Right atrium auricular region (tissue), 2 donors: ENCODE results near the gene NAV2. TPM values are rescaled to one million over a fixed set of nuclear protein-coding genes. Genes with fewer than 3 reads are reported as not detected.
A peak's percentile ranks its signal among the peaks of the same experiment; 100 is the strongest.

Experiments used
- DNase-seq: peaks from one replicate; pipeline ENCODE4 v3.0.0-alpha.2; 2019; ENCODE audit warnings: low spot score
- H3K27ac ChIP-seq, 2 donors: fragments of 200-600 bp; sonication (generic); 1 replicate in 1 of 2; 2 replicates in 1 of 2; pipeline ENCODE4 v1.5.1; 2016 to 2019
- H3K27me3 ChIP-seq, 2 donors: fragments of 200-600 bp; sonication (generic); one replicate each; pipeline versions ENCODE4 v1.5.1 to v1.6.0; 2017 to 2019
- H3K36me3 ChIP-seq: fragments of 200-600 bp; sonication (generic); one replicate; pipeline ENCODE4 v1.5.1; 2016
- H3K4me1 ChIP-seq, 2 donors: fragments of 200-600 bp; sonication (generic); one replicate each; pipeline versions ENCODE4 v1.5.1 to v1.6.0; 2017 to 2019
- H3K4me3 ChIP-seq, 2 donors: fragments of 200-600 bp; sonication (generic); 1 replicate in 1 of 2; 2 replicates in 1 of 2; pipeline ENCODE4 v1.5.1; 2017 to 2019; ENCODE audit warnings: mild to moderate bottlenecking in 1 of 2, moderate library complexity in 1 of 2
- H3K9me3 ChIP-seq, 2 donors: fragments of 200-600 bp; sonication (generic); one replicate each; pipeline ENCODE4 v1.5.1; 2019
- CTCF ChIP-seq, 2 donors: fragments of 200-600 bp; sonication (generic); IDR thresholded peaks; one replicate each; pipeline ENCODE4 v1.5.1; 2019; ENCODE audit warnings: antibody characterized with exemption in 2 of 2
- total RNA-seq, 2 donors: library from RNA; depleted of rRNA; stranded (reverse); fragments of >200 nt; gene quantifications; one replicate each; pipeline ENCODE4 v1.1.0, GENCODE V29; 2016

NAV2 gene
- total RNA-seq, 2 donors from 2014 or later: 11.4 to 19.2 TPM

- Histone ChIP-seq H3K4me1 (peaks cover 0 to 57% of the 10 kb centered on the region in 2 donors), H3K27ac (no peak overlapping the region), H3K4me3 (no peak overlapping the region), H3K36me3 (no peaks in the 10 kb centered on the region), H3K9me3 (no peaks in the 10 kb centered on the region), H3K27me3 (no peaks in the 10 kb centered on the region)
- no peak for DNase-seq
- TF ChIP-seq CTCF (IDR thresholded peaks at IDR 0.05): no peak
These were observed 132.2 kb downstream of the NAV2 start for GRCh38 chr11:19844806-19845205.

DNA sequence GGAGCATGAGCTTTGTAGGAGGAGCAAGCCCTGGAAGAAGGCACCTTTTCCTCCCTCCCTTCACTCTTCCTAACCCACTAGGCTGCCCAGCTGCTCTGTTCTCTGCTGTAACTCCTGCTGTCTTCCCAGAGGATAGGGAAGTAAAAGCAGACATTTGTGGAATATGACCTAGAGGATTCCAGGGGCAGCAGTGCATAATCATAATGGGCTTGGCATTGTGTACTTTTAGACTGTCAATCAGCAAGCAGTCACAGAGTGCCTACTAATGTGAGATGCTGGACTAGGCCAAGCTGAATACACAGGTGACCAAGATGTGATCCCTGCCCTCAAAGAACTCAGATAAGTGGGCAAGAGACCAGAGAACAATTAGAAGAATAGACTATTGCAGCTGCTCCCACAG, 133.0 kb downstream of the NAV2 start:
- Histone ChIP-seq H3K9me3 (no peaks in the 10 kb centered on the region), H3K27me3 (no peaks in the 10 kb centered on the region), H3K4me1 (peaks cover 0 to 66% of the 10 kb centered on the region in 2 donors), H3K36me3 (no peaks in the 10 kb centered on the region), H3K4me3 (no peak overlapping the region), H3K27ac (no peak overlapping the region)
- DNase-seq: no peak
- TF ChIP-seq CTCF (IDR thresholded peaks at IDR 0.05): no peak

- Histone ChIP-seq H3K4me3 (no peak overlapping the region), H3K36me3 (no peaks in the 10 kb centered on the region), H3K27me3 (no peaks in the 10 kb centered on the region), H3K9me3 (no peaks in the 10 kb centered on the region), H3K27ac (no peak overlapping the region), H3K4me1 (peaks cover 0 to 69% of the 10 kb centered on the region in 2 donors)
- no peak for TF ChIP-seq CTCF (IDR thresholded peaks at IDR 0.05)
- no peak for DNase-seq
These were observed 134.1 kb downstream of the NAV2 start for GRCh38 chr11:19846654-19847305.

DNA sequence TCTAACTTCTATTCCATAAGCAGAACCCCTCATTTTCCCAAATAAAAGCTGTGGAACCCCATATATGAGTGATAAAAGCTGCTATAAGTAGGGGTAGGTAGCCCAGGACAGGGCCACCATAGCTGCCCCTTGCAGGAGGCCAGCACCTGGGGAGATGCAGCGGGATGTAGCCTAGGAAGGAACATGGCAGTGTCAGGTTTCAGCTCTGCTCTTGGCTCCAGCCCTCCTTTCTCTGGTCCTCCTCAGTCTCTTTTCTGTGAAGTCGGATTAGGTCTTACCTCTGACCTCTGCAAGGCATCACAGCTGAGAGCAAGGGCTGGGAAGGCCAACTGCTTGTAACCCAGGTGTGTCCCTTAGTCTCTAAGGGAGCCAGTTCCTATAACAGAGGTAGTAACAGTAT, 135.6 kb downstream of the NAV2 start:
- no peaks in the 10 kb centered on the region for H3K27me3 ChIP-seq
- DNase-seq: no peak
- no peaks in the 10 kb centered on the region for H3K36me3 ChIP-seq
- peak overlapping the region in 1 of 2 donors; percentile 2 for H3K27ac ChIP-seq
- TF ChIP-seq CTCF (IDR thresholded peaks at IDR 0.05): no peak
- H3K9me3 ChIP-seq: no peaks in the 10 kb centered on the region
- peaks cover 0 to 64% of the 10 kb centered on the region in 2 donors for H3K4me1 ChIP-seq
- H3K4me3 ChIP-seq: no peak overlapping the region

DNA sequence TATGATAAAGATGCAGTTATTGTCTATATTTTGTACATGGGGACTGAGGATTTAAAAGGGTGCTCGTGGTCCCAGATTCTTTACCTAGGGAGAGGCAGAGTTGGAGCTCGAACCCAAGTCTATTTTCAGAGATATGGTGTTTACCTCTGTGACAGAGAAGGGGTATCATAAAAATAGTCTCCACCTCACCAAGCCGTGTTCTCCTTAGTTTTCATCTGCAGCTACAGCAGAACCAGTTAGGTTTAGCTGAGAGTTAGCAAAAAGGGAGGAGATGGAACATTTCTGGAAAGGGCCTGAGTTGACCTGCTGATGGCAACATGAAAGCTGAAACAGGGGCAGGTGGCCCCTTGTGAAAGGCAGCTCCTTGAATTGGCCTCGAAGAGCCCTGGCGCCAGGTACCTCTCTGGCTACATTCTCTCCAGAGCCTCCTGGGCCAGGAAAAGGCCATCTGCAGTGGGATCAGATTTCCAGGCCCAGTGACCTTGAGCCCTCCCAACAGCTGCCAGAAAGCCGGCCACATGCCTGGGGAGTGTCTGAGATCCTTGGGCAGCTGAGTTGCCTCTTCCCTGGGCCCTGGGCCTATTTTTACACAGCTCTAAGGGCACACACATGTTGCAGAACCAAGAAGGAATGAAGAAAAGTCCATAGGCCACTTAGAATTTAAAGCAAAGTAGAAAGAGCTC, 136.6 kb downstream of the NAV2 start:
- Histone ChIP-seq H3K27me3 (no peaks in the 10 kb centered on the region), H3K36me3 (no peaks in the 10 kb centered on the region), H3K9me3 (no peaks in the 10 kb centered on the region), H3K27ac (peak overlapping the region; percentile 26 to 50), H3K4me3 (no peak overlapping the region), H3K4me1 (peaks cover 0 to 62% of the 10 kb centered on the region in 2 donors)
- no peak for DNase-seq
- TF ChIP-seq CTCF (IDR thresholded peaks at IDR 0.05): no peak
